CD4-positive, alpha-beta T cell treated with Interleukin-10 for 1 hour (primary cell): ENCODE results near the gene CELF2.

Experiments
- DNase-seq: peaks from one replicate; pipeline ENCODE4 v3.0.0-alpha.2; 2020

Gene CELF2

GRCh38 chr10:11023009-11023953 lies 5.6 kb downstream of the CELF2 start:
- DNase-seq, result no peak

- no peak for DNase-seq
These were observed 6.9 kb downstream of the CELF2 start for GRCh38 chr10:11024596-11024995.

GRCh38 chr10:11025978-11026377 lies 8.3 kb downstream of the CELF2 start:
- no peak for DNase-seq

- DNase-seq, result no peak
These were observed 9.1 kb downstream of the CELF2 start for GRCh38 chr10:11026773-11027172.

GRCh38 chr10:11034762-11035161 lies 17.1 kb downstream of the CELF2 start:
- no peak for DNase-seq

- DNase-seq, result no peak
These were observed 17.8 kb downstream of the CELF2 start for GRCh38 chr10:11035301-11035991.

- DNase-seq, result no peak
These were observed 18.8 kb downstream of the CELF2 start for GRCh38 chr10:11036424-11037011.

- DNase-seq, result no peak
These were observed 20.3 kb downstream of the CELF2 start for GRCh38 chr10:11037991-11038390.

GRCh38 chr10:11042357-11042756 lies 24.7 kb downstream of the CELF2 start:
- DNase-seq, result no peak

- DNase-seq, result no peak
These were observed 25.4 kb downstream of the CELF2 start for GRCh38 chr10:11043039-11043438.

- DNase-seq, result no peak
These were observed 25.9 kb downstream of the CELF2 start for GRCh38 chr10:11043446-11044127.

GRCh38 chr10:11045487-11045886 lies 27.8 kb downstream of the CELF2 start:
- DNase-seq, result no peak

- no peak for DNase-seq
These were observed 28.5 kb downstream of the CELF2 start for GRCh38 chr10:11045995-11046775.

GRCh38 chr10:11046776-11047160 lies 29.1 kb downstream of the CELF2 start:
- no peak for DNase-seq

GRCh38 chr10:11048707-11049278 lies 31.1 kb downstream of the CELF2 start:
- DNase-seq, result no peak

- DNase-seq, result no peak
These were observed 32.1 kb downstream of the CELF2 start for GRCh38 chr10:11049806-11050205.

- DNase-seq, result no peak
These were observed 32.9 kb downstream of the CELF2 start for GRCh38 chr10:11050301-11051287.

- DNase-seq, result no peak
These were observed 39.3 kb downstream of the CELF2 start for GRCh38 chr10:11057018-11057417.

GRCh38 chr10:11057448-11057847 lies 39.8 kb downstream of the CELF2 start:
- DNase-seq, result no peak

- DNase-seq, result no peak
These were observed 40.3 kb downstream of the CELF2 start for GRCh38 chr10:11057994-11058393.

GRCh38 chr10:11058965-11059364 lies 41.3 kb downstream of the CELF2 start:
- no peak for DNase-seq
